ENCODE data around the gene ACBD6. TPM values are rescaled to one million over a fixed set of nuclear protein-coding genes. Genes with fewer than 3 reads are reported as not detected.
A peak's percentile ranks its signal among the peaks of the same experiment; 100 is the strongest.

Gene ACBD6
- total and polyA plus RNA-seq, 2 of the 4 experiments (the other 2 are of a cell fraction), result 52.5 to 59.1 TPM

DNA sequence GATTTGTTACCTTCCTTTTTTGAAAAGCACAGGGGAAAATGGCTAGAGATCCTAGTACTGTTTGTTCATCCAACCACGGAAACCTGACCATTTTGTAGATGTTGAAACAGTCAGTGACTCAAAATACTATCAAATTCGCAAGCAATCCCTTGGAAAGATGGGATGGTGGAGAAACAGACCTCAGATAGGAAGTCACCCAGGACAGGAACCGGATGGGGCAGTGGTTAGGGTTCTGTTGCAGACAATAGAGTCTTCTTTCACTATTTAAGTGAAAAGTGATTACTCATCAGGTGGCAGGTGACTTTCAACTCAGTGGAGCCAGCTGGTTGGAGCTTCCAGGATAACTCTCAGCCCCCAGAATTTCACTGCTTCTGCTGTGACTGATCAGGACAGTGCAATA is 255.3 kb downstream of the ACBD6 start:
- Histone ChIP-seq H2BK120ac (ENCODE audit: low read depth, low read length) (no peak overlapping the region), H3K4me2 (ENCODE audit: low read depth, low read length) (no peak overlapping the region), H3K14ac (replicated peaks; ENCODE audit: low read depth, low read length) (no peak overlapping the region), H3K23ac (ENCODE audit: low read depth, low read length) (no peak overlapping the region), H4K20me1 (ENCODE audit: insufficient read depth, low read length) (no peaks in the 10 kb centered on the region), H2BK15ac (ENCODE audit: low read depth, low read length) (no peak overlapping the region), H4K5ac (ENCODE audit: low read depth, low read length) (no peak overlapping the region), H3K79me1 (ENCODE audit: low read depth in 1 of 2, low read length in 2 of 2) (no peaks in the 10 kb centered on the region), H3K27ac (ENCODE audit: insufficient read depth, low read length) (no peak overlapping the region), H2AFZ (replicated peaks; ENCODE audit: low read length, poor library complexity) (no peak overlapping the region), H3K9ac (ENCODE audit: low read depth, low read length) (no peak overlapping the region), H3K4me1 (ENCODE audit: control insufficient read depth, insufficient read depth, low read length) (peaks cover 4% of the 10 kb centered on the region; the same call in 1 of the 2 replicates), H3K4me3 (ENCODE audit: insufficient read depth, low read depth, low read length) (no peak overlapping the region), H3K56ac (ENCODE audit: extremely low read depth, insufficient read depth, low read length) (no peak overlapping the region), H3K18ac (ENCODE audit: low read depth, low read length) (no peak overlapping the region), H4K8ac (ENCODE audit: low read depth in 2 of 2, low read length in 2 of 2) (no peak overlapping the region), H3K4ac (ENCODE audit: low read depth, low read length) (no peak overlapping the region), H2BK5ac (ENCODE audit: low read depth, low read length, poor library complexity, severe bottlenecking) (no peak overlapping the region), H3K36me3 (ENCODE audit: control insufficient read depth, insufficient read depth, low read length) (no peaks in the 10 kb centered on the region), H2BK20ac (ENCODE audit: low read depth, low read length) (no peak overlapping the region), H2AK5ac (ENCODE audit: low read depth, low read length) (no peak overlapping the region), H2AK9ac (replicated peaks; ENCODE audit: low read depth, low read length, poor library complexity) (no peak overlapping the region), H3K9me3 (ENCODE audit: control insufficient read depth, insufficient read depth, low read length) (no peaks in the 10 kb centered on the region), H3K9me1 (ENCODE audit: insufficient read depth, low read length) (peaks cover 4% of the 10 kb centered on the region; the same call in 1 of the 2 replicates), H3K27me3 (ENCODE audit: control insufficient read depth, insufficient read depth, low read length) (peaks cover 20% of the 10 kb centered on the region), H4K91ac (ENCODE audit: insufficient read depth, low read depth, low read length) (no peak overlapping the region)
- intact Hi-C loops (cut with micrococcal nuclease) (no loop called here), in situ Hi-C loops (cut with MboI; ENCODE audit: low sequenced_read_pairs) (no loop called here), dilution Hi-C loops (cut with HindIII; ENCODE audit: low sequenced_read_pairs, unreplicated experiment) (no loop called here)
- no peak for ATAC-seq (ENCODE audit: low read depth)
- no CpG with 5 or more reads among the region's 3 CpGs for WGBS, 2 experiments (ENCODE audit: extremely low coverage in 2 of 2, insufficient read length in 1 of 2)
- POLR2A ChIA-PET (ENCODE audit: unreplicated experiment), result no interaction called here
- CTCF ChIA-PET, result no interaction called here
- BruUV-seq (replicated peaks), result no TSS peak
- DNase-seq, result peak; percentile 37
- TF ChIP-seq RFX5 (IDR thresholded peaks at IDR 0.05; ENCODE audit: low read depth, low read length) (no peak), MAFK (IDR thresholded peaks at IDR 0.05; ENCODE audit: low read depth, low read length) (no peak), CHD1 (IDR thresholded peaks at IDR 0.05; ENCODE audit: low read depth, low read length) (no peak), NFE2L2 (IDR thresholded peaks at IDR 0.05; ENCODE audit: low read depth, low read length) (no peak), BHLHE40 (IDR thresholded peaks at IDR 0.05; ENCODE audit: low read depth, low read length) (no peak), MAZ (IDR thresholded peaks at IDR 0.05; ENCODE audit: borderline replicate concordance, low read depth, low read length) (no peak), USF2 (IDR thresholded peaks at IDR 0.05; ENCODE audit: low read depth, low read length) (no peak), POLR2A (IDR thresholded peaks at IDR 0.05; ENCODE audit: low read depth, low read length) (no peak), CEBPB (IDR thresholded peaks at IDR 0.05; ENCODE audit: low read depth, low read length) (no peak), FOS (IDR thresholded peaks at IDR 0.05; ENCODE audit: low read depth, low read length) (no peak), RAD21 (IDR thresholded peaks at IDR 0.05; ENCODE audit: low read length) (no peak), CTCF (conservative IDR thresholded peaks at IDR 0.05; ENCODE audit: low read depth, low read length) (no peak), RCOR1 (IDR thresholded peaks at IDR 0.05; ENCODE audit: insufficient replicate concordance, low read length) (no peak), ELK1 (IDR thresholded peaks at IDR 0.05; ENCODE audit: borderline replicate concordance, low read depth, low read length) (no peak)
